SK-N-MC (cell line): ENCODE results near the gene PRRX2.

Experiments
- EZH2 ChIP-seq: fragments of 200-600 bp; sonication (generic); IDR thresholded peaks from one replicate; pipeline ENCODE4 v1.6.1; 2017; ENCODE audit warnings: antibody characterized with exemption
- POLR2AphosphoS5 ChIP-seq: IDR thresholded peaks from 2 replicates; pipeline ENCODE4 v1.6.1; 2012; ENCODE audit warnings: mild to moderate bottlenecking, low read depth, low read length, borderline replicate concordance

- TF ChIP-seq EZH2 = no peak
- TF ChIP-seq POLR2AphosphoS5 = no peak
These were observed 23.0 kb downstream of the PRRX2 start for GRCh38 chr9:129688285-129689043.
